H9 (cell line): ENCODE data around the gene C11orf91. TPM values are rescaled to one million over a fixed set of nuclear protein-coding genes. Genes with fewer than 3 reads are reported as not detected.
A peak's percentile ranks its signal among the peaks of the same experiment; 100 is the strongest.

Experiments
- DNase-seq: peaks from one replicate; pipeline ENCODE4 v3.0.0-alpha.2; 2017
- H2AFZ ChIP-seq: one replicate; pipeline ENCODE4 v1.6.1; 2013; ENCODE audit warnings: mild to moderate bottlenecking, low read length, control low read depth, moderate library complexity
- H2AK5ac ChIP-seq: 2 replicates; pipeline ENCODE4 v1.6.1; 2013; ENCODE audit warnings: low read length, control low read depth, mixed read lengths; ENCODE audit not compliant: insufficient read length
- H2BK120ac ChIP-seq: one replicate; pipeline ENCODE4 v1.6.1; 2013; ENCODE audit warnings: low read depth, mild to moderate bottlenecking, low read length, control low read depth, inconsistent platforms; ENCODE audit not compliant: poor library complexity, severe bottlenecking
- H2BK12ac ChIP-seq: 2 replicates; pipeline ENCODE4 v1.6.1; 2013; ENCODE audit warnings: low read length, control low read depth, mixed read lengths, low read depth; ENCODE audit not compliant: insufficient read length
- H2BK15ac ChIP-seq: 2 replicates; pipeline ENCODE4 v1.6.1; 2013; ENCODE audit warnings: low read depth, low read length, control low read depth
- H2BK20ac ChIP-seq: one replicate; pipeline ENCODE4 v1.6.1; 2013; ENCODE audit warnings: low read depth, mild to moderate bottlenecking, low read length, control low read depth, inconsistent platforms; ENCODE audit not compliant: poor library complexity, severe bottlenecking
- H2BK5ac ChIP-seq: 2 replicates; pipeline ENCODE4 v1.6.1; 2013; ENCODE audit warnings: low read length, control low read depth, mixed read lengths; ENCODE audit not compliant: insufficient read length
- H3K14ac ChIP-seq: 2 replicates; pipeline ENCODE4 v1.6.1; 2013; ENCODE audit warnings: low read length, control low read depth; ENCODE audit not compliant: insufficient read depth
- H3K18ac ChIP-seq: 2 replicates; pipeline ENCODE4 v1.6.1; 2013; ENCODE audit warnings: low read depth, mild to moderate bottlenecking, mixed read lengths, low read length, control low read depth; ENCODE audit not compliant: insufficient read length
- H3K23ac ChIP-seq: 2 replicates; pipeline ENCODE4 v1.6.1; 2013; ENCODE audit warnings: low read length, control low read depth, mixed read lengths, low read depth; ENCODE audit not compliant: insufficient read length
- H3K23me2 ChIP-seq: 2 replicates; pipeline ENCODE4 v1.6.1; 2013; ENCODE audit warnings: low read depth, mild to moderate bottlenecking, mixed read lengths, low read length, control low read depth; ENCODE audit not compliant: insufficient read length, poor library complexity, severe bottlenecking
- H3K27ac ChIP-seq: 2 replicates; pipeline ENCODE4 v1.5.1; 2013; ENCODE audit warnings: low read length, control low read depth, mixed read lengths, low read depth; ENCODE audit not compliant: insufficient read length
- H3K27me3 ChIP-seq: 2 replicates; pipeline ENCODE4 v1.6.1; 2013; ENCODE audit warnings: low read length, control low read depth, inconsistent platforms; ENCODE audit not compliant: insufficient read depth
- H3K4ac ChIP-seq: 2 replicates; pipeline ENCODE4 v1.6.1; 2013; ENCODE audit warnings: low read depth, mild to moderate bottlenecking, control low read depth, inconsistent platforms, low read length, moderate library complexity
- H3K4me1 ChIP-seq: 2 replicates; pipeline ENCODE4 v1.6.1; 2013; ENCODE audit warnings: low read length, control low read depth, inconsistent platforms; ENCODE audit not compliant: insufficient read depth
- H3K4me2 ChIP-seq: 2 replicates; pipeline ENCODE4 v1.6.1; 2013; ENCODE audit warnings: low read length, control low read depth, mixed read lengths; ENCODE audit not compliant: insufficient read length, insufficient read depth
- H3K56ac ChIP-seq: 2 replicates; pipeline ENCODE4 v1.6.1; 2013; ENCODE audit warnings: low read depth, mild to moderate bottlenecking, mixed read lengths, low read length, control low read depth; ENCODE audit not compliant: insufficient read length
- H3K79me1 ChIP-seq: 2 replicates; pipeline ENCODE4 v1.6.1; 2013; ENCODE audit warnings: low read depth, mild to moderate bottlenecking, moderate library complexity, low read length, control low read depth, inconsistent platforms; ENCODE audit not compliant: insufficient read depth, poor library complexity, severe bottlenecking
- H3K79me2 ChIP-seq: 2 replicates; pipeline ENCODE4 v1.6.1; 2013; ENCODE audit warnings: low read length, control low read depth, inconsistent platforms; ENCODE audit not compliant: insufficient read depth
- H3K9ac ChIP-seq: 2 replicates; pipeline ENCODE4 v1.6.1; 2013; ENCODE audit warnings: low read length, control low read depth, mixed read lengths; ENCODE audit not compliant: insufficient read length; ENCODE audit errors: extremely low read depth
- H3K9me3 ChIP-seq: one replicate; pipeline ENCODE4 v1.6.1; 2013; ENCODE audit warnings: low read depth, low read length, inconsistent platforms; ENCODE audit not compliant: control insufficient read depth
- H3T11ph ChIP-seq: one replicate; pipeline ENCODE4 v1.6.1; 2013; ENCODE audit warnings: mild to moderate bottlenecking, low read length, control low read depth, inconsistent platforms
- H4K20me1 ChIP-seq: one replicate; pipeline ENCODE4 v1.6.1; 2013; ENCODE audit not compliant: control insufficient read depth, insufficient read length, insufficient read depth
- H4K5ac ChIP-seq: 2 replicates; pipeline ENCODE4 v1.6.1; 2013; ENCODE audit warnings: low read depth, mild to moderate bottlenecking, mixed read lengths, low read length, control low read depth; ENCODE audit not compliant: insufficient read length
- H4K8ac ChIP-seq: replicated peaks from 2 replicates; pipeline ENCODE4 v1.6.1; 2013; ENCODE audit warnings: low read length, control low read depth, mixed read lengths, low read depth; ENCODE audit not compliant: insufficient read length
- H4K91ac ChIP-seq: 2 replicates; pipeline ENCODE4 v1.6.1; 2013; ENCODE audit warnings: low read depth, mild to moderate bottlenecking, moderate library complexity, mixed read lengths, low read length, control low read depth; ENCODE audit not compliant: insufficient read length
- H3K27ac Mint-ChIP-seq, 3 experiments: 2 replicates in 2 of 3; 3 replicates in 1 of 3; pipeline ENCODE4 v1.8.0; 2020 to 2021; ENCODE audit warnings: mixed read lengths in 3 of 3, mild to moderate bottlenecking in 1 of 3, moderate library complexity in 1 of 3
- H3K27me3 Mint-ChIP-seq: 2 replicates; pipeline ENCODE4 v1.8.0; 2021; ENCODE audit warnings: low read depth, mild to moderate bottlenecking, moderate library complexity, mixed read lengths
- H3K36me3 Mint-ChIP-seq, 3 experiments: 2 replicates in 2 of 3; 3 replicates in 1 of 3; pipeline ENCODE4 v1.8.0; 2020 to 2021; ENCODE audit warnings: low read depth in 3 of 3, mixed read lengths in 3 of 3; ENCODE audit not compliant: insufficient read depth in 1 of 3
- H3K4me1 Mint-ChIP-seq, 2 experiments: 2 replicates each; pipeline ENCODE4 v1.8.0; 2020; ENCODE audit warnings: mixed read lengths in 2 of 2
- H3K4me3 Mint-ChIP-seq, 2 experiments: 2 replicates in 1 of 2; 3 replicates in 1 of 2; pipeline ENCODE4 v1.8.0; 2020 to 2021; ENCODE audit warnings: mild to moderate bottlenecking in 2 of 2, mixed read lengths in 2 of 2, moderate library complexity in 1 of 2
- H3K9me3 Mint-ChIP-seq, 2 experiments: 2 replicates in 1 of 2; 3 replicates in 1 of 2; pipeline ENCODE4 v1.8.0; 2020; ENCODE audit warnings: mild to moderate bottlenecking in 2 of 2, mixed read lengths in 2 of 2, moderate library complexity in 1 of 2
- CTCF ChIP-seq: fragments of 200-600 bp; sonication (generic); conservative IDR thresholded peaks from 3 replicates; pipeline ENCODE4 v1.8.0; 2021; ENCODE audit warnings: antibody characterized with exemption, mild to moderate bottlenecking
- WGBS: extraction: QIAGEN DNeasy Blood & Tissue Kit; methylation state at CpG from one replicate; pipeline ENCODE4 v1.1.7; 2013; ENCODE audit warnings: missing lambda C conversion rate, low lambda C conversion rate, mixed read lengths; ENCODE audit not compliant: insufficient read length; ENCODE audit errors: extremely low coverage; 5-methylcytosine and 5-hydroxymethylcytosine counted together
- total RNA-seq: library from RNA; stranded (reverse); gene quantifications from 2 replicates; pipeline ENCODE4 v1.2.1, GENCODE V29; 2021

Gene C11orf91
- total RNA-seq, 1 experiment from 2014 or later = not detected

GRCh38 chr11:33687733-33688479 lies 12.7 kb downstream of the C11orf91 start:
- WGBS = no CpG with 5 or more reads among the region's 2 CpGs
- Histone ChIP-seq H3K14ac (no peak overlapping the region), H4K8ac (no peak overlapping the region), H3K79me1 (no peaks in the 10 kb centered on the region), H2BK12ac (no peak overlapping the region), H3K4me2 (no peak overlapping the region), H3K9me3 (no peaks in the 10 kb centered on the region), H3T11ph (no peak overlapping the region), H3K9ac (no peak overlapping the region), H3K4me1 (peaks cover 17% of the 10 kb centered on the region; the same call in 1 of the 2 replicates), H4K91ac (no peak overlapping the region), H2BK120ac (no peak overlapping the region), H3K4ac (no peak overlapping the region), H3K56ac (no peak overlapping the region), H2BK15ac (no peak overlapping the region), H2BK5ac (no peak overlapping the region), H3K23ac (no peak overlapping the region), H3K27me3 (no peaks in the 10 kb centered on the region), H2AK5ac (no peak overlapping the region), H4K20me1 (no peaks in the 10 kb centered on the region), H2BK20ac (no peak overlapping the region), H4K5ac (no peak overlapping the region), H3K18ac (no peak overlapping the region), H3K27ac (no peak overlapping the region), H3K23me2 (no peaks in the 10 kb centered on the region), H3K79me2 (no peaks in the 10 kb centered on the region), H2AFZ (no peak overlapping the region)
- Mint-ChIP-seq H3K4me1 (peaks cover 43 to 44% of the 10 kb centered on the region in 2 experiments), H3K4me3 (no peak overlapping the region), H3K27ac (no peak overlapping the region), H3K36me3 (no peaks in the 10 kb centered on the region), H3K27me3 (no peaks in the 10 kb centered on the region), H3K9me3 (no peaks in the 10 kb centered on the region)
- DNase-seq = no peak
- peak; percentile 90 for TF ChIP-seq CTCF
